Panc1 (cell line): ENCODE measurements around the gene PCDHGA1.

Source experiments
- CTCF ChIP-seq: fragments of 450-650 bp; IDR thresholded peaks from 2 replicates; pipeline ENCODE4 v1.5.1; 2017; ENCODE audit warnings: mild to moderate bottlenecking
- POLR2AphosphoS5 ChIP-seq: IDR thresholded peaks from 2 replicates; pipeline ENCODE4 v1.6.1; 2012; ENCODE audit warnings: mild to moderate bottlenecking, low read depth, low read length, moderate library complexity
- SIN3A ChIP-seq: IDR thresholded peaks from 2 replicates; pipeline ENCODE4 v1.6.1; 2012; ENCODE audit warnings: low read depth, mild to moderate bottlenecking, low read length, moderate library complexity, borderline replicate concordance; ENCODE audit not compliant: insufficient read depth
- TCF7L2 ChIP-seq: IDR thresholded peaks from 2 replicates; pipeline ENCODE4 v1.6.1; 2011; ENCODE audit warnings: mild to moderate bottlenecking, low read depth, low read length, inconsistent platforms

- no peak for TF ChIP-seq CTCF
- TF ChIP-seq POLR2AphosphoS5 = no peak
- no peak for TF ChIP-seq TCF7L2
- TF ChIP-seq SIN3A = no peak
Observed at GRCh38 chr5:141319699-141320098, 10.6 kb upstream of the PCDHGA1 start.
